Measurements from ENCODE around the gene PTHLH. TPM values are rescaled to one million over a fixed set of nuclear protein-coding genes. Genes with fewer than 3 reads are reported as not detected.

PTHLH gene
- total RNA-seq = 2.1 TPM

DNA sequence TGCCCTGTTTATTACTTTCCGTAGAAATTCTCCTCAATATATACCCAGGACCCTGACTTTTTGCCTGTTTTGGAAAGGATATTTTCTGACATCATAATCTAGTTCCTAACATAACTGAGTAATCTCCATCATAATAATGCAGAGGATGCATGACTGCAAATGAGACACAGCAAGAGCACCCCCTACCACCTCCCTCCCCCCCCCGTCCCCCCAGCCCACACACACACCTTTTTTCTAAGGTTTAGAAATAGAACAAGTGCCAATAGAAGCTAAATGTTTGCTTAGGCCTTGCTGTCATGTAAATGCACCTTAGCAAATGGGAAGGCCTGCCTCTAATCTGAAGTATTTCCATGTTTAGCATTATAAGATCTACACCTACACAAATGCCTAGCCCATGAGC lies at the start of gene PTHLH:
PTHLH (minus strand) TSS at position 13 of the 400 bp plus-strand sequence. CDS start 3,239 bp downstream, outside the sequence.

Small RNAs within 50 kb of the gene (small RNA-seq; reads per million reads assigned to genes)
- not detected for gene AC008011.1

Other genes with a start within 250 kb of the PTHLH start
- 116 TPM for gene KLHL42, start 192.5 kb downstream of the PTHLH start, total RNA-seq
- gene MANSC4, start 192.5 kb downstream of the PTHLH start, total RNA-seq = not detected
- 90.0 TPM for gene CCDC91, start 217.7 kb upstream of the PTHLH start, total RNA-seq